HEK293 (cell line): ENCODE measurements around the gene LYZL6.

ENCODE experiments used
- SALL2 ChIP-seq: fragments of 450-650 bp; formaldehyde crosslinking; IDR thresholded peaks from 2 replicates; pipeline ENCODE4 v1.5.0; 2017; ENCODE audit warnings: missing biosample characterization, mild to moderate bottlenecking, missing genetic modification characterization, borderline replicate concordance
- SCRT1 ChIP-seq: fragments of 450-650 bp; formaldehyde crosslinking; IDR thresholded peaks from 2 replicates; pipeline ENCODE4 v1.5.1; 2016; ENCODE audit warnings: missing biosample characterization, missing genetic modification characterization, borderline replicate concordance
- SCRT2 ChIP-seq: fragments of 450-650 bp; formaldehyde crosslinking; IDR thresholded peaks from 2 replicates; pipeline ENCODE4 v1.5.1; 2016; ENCODE audit warnings: missing biosample characterization, missing genetic modification characterization
- TRIM28 ChIP-seq: IDR thresholded peaks from 2 replicates; pipeline ENCODE4 v1.6.1; 2011; ENCODE audit warnings: low read length, control low read depth, borderline replicate concordance
- TSHZ1 ChIP-seq: fragments of 450-650 bp; formaldehyde crosslinking; IDR thresholded peaks from 2 replicates; pipeline ENCODE4 v1.5.1; 2016; ENCODE audit warnings: missing biosample characterization, missing genetic modification characterization, borderline replicate concordance
- WT1 ChIP-seq: fragments of 450-650 bp; formaldehyde crosslinking; IDR thresholded peaks from 2 replicates; pipeline ENCODE4 v1.5.1; 2016; ENCODE audit warnings: missing biosample characterization, missing genetic modification characterization
- YY1 ChIP-seq: fragments of 450-650 bp; formaldehyde crosslinking; IDR thresholded peaks from 2 replicates; pipeline ENCODE4 v1.5.1; 2018; ENCODE audit warnings: missing biosample characterization, missing genetic modification characterization
- ZBTB21 ChIP-seq: fragments of 450-650 bp; formaldehyde crosslinking; IDR thresholded peaks from 2 replicates; pipeline ENCODE4 v1.5.1; 2017; ENCODE audit warnings: missing biosample characterization, missing genetic modification characterization
- ZNF146 ChIP-seq: fragments of 450-650 bp; formaldehyde crosslinking; IDR thresholded peaks from 2 replicates; pipeline ENCODE4 v1.5.1; 2016; ENCODE audit warnings: missing biosample characterization, missing genetic modification characterization
- ZNF221 ChIP-seq: fragments of 450-650 bp; formaldehyde crosslinking; IDR thresholded peaks from 2 replicates; pipeline ENCODE4 v1.5.1; 2017; ENCODE audit warnings: missing biosample characterization, missing genetic modification characterization, borderline replicate concordance
- ZNF302 ChIP-seq: fragments of 450-650 bp; formaldehyde crosslinking; IDR thresholded peaks from 2 replicates; pipeline ENCODE4 v1.5.1; 2016; ENCODE audit warnings: missing biosample characterization, missing genetic modification characterization, low read depth
- ZNF362 ChIP-seq: fragments of 450-650 bp; formaldehyde crosslinking; IDR thresholded peaks from 2 replicates; pipeline ENCODE4 v1.5.1; 2016; ENCODE audit warnings: missing biosample characterization, missing genetic modification characterization
- ZNF501 ChIP-seq: fragments of 450-650 bp; formaldehyde crosslinking; IDR thresholded peaks from 2 replicates; pipeline ENCODE4 v1.5.1; 2016; ENCODE audit warnings: missing biosample characterization, missing genetic modification characterization
- ZNF529 ChIP-seq: fragments of 450-650 bp; formaldehyde crosslinking; IDR thresholded peaks from 2 replicates; pipeline ENCODE4 v1.5.1; 2017; ENCODE audit warnings: missing genetic modification characterization, missing biosample characterization; ENCODE audit not compliant: insufficient replicate concordance
- ZNF555 ChIP-seq: fragments of 450-650 bp; formaldehyde crosslinking; conservative IDR thresholded peaks from 2 replicates; pipeline ENCODE4 v1.5.1; 2017; ENCODE audit warnings: missing biosample characterization, mild to moderate bottlenecking, missing genetic modification characterization, inconsistent platforms
- ZNF600 ChIP-seq: fragments of 450-650 bp; formaldehyde crosslinking; IDR thresholded peaks from 2 replicates; pipeline ENCODE4 v1.5.1; 2016; ENCODE audit warnings: missing biosample characterization, missing genetic modification characterization
- ZNF664 ChIP-seq: fragments of 450-650 bp; formaldehyde crosslinking; IDR thresholded peaks from 2 replicates; pipeline ENCODE4 v1.5.1; 2016; ENCODE audit warnings: missing biosample characterization, missing genetic modification characterization
- ZNF777 ChIP-seq: fragments of 450-650 bp; formaldehyde crosslinking; IDR thresholded peaks from 2 replicates; pipeline ENCODE4 v1.5.1; 2017; ENCODE audit warnings: missing biosample characterization, missing genetic modification characterization, borderline replicate concordance
- TF ChIP-seq, protein P1 (sequence below): fragments of 450-650 bp; formaldehyde crosslinking; conservative IDR thresholded peaks from 2 replicates; pipeline ENCODE4 v1.5.1; 2016; ENCODE audit warnings: low read depth, missing biosample characterization, missing genetic modification characterization

LYZL6 gene

DNA sequence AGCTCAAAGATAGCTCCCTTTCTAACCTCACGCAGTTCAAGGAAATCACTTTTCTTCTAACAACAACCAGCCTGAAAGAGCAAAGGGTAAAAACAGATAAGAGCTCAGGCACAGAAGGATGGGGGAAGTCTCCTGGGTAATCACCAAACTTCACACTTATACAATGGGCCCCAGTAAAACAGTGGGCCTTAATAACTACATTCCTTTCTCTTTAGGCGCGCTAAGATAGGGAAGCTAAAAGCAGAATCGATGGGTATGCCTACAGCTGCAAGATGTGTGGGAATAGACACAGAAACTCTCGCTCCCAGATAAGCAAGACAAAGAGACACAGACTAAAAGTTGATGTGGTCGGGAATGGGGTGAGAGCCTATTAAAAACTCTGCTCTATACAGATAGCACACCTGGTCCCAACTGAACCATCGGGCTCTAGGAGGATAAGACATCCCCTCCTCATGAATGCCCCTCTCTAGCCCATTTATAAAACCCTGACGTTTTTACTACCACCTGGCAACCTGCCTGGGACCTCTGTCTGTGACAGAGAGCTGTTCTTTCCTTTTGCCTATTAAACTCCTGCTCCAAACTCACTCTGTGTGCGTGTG lies 826 bp downstream of the LYZL6 start (continued):
- TF ChIP-seq SCRT1 (tag by site-specific recombination) (no peak), ZNF664 (no peak), TSHZ1 (tag by site-specific recombination) (no peak), ZNF501 (tag by site-specific recombination) (no peak), ZNF600 (tag by site-specific recombination) (peak; percentile 56), SCRT2 (tag by site-specific recombination) (no peak), ZNF777 (tag by site-specific recombination) (no peak), ZNF302 (no peak), TRIM28 (0 out of 2 replicates have a peak, but pooled peaks have one; percentile 14), ZBTB21 (no peak), ZNF221 (tag by site-specific recombination) (no peak), ZNF529 (tag by site-specific recombination) (no peak), SALL2 (tag by site-specific recombination) (no peak), ZNF362 (tag by site-specific recombination) (no peak), WT1 (tag by site-specific recombination) (no peak), ZNF146 (tag by site-specific recombination) (no peak), YY1 (tag by site-specific recombination) (no peak), ZNF555 (tag by site-specific recombination) (no peak)
- TF ChIP-seq, protein P1, sequence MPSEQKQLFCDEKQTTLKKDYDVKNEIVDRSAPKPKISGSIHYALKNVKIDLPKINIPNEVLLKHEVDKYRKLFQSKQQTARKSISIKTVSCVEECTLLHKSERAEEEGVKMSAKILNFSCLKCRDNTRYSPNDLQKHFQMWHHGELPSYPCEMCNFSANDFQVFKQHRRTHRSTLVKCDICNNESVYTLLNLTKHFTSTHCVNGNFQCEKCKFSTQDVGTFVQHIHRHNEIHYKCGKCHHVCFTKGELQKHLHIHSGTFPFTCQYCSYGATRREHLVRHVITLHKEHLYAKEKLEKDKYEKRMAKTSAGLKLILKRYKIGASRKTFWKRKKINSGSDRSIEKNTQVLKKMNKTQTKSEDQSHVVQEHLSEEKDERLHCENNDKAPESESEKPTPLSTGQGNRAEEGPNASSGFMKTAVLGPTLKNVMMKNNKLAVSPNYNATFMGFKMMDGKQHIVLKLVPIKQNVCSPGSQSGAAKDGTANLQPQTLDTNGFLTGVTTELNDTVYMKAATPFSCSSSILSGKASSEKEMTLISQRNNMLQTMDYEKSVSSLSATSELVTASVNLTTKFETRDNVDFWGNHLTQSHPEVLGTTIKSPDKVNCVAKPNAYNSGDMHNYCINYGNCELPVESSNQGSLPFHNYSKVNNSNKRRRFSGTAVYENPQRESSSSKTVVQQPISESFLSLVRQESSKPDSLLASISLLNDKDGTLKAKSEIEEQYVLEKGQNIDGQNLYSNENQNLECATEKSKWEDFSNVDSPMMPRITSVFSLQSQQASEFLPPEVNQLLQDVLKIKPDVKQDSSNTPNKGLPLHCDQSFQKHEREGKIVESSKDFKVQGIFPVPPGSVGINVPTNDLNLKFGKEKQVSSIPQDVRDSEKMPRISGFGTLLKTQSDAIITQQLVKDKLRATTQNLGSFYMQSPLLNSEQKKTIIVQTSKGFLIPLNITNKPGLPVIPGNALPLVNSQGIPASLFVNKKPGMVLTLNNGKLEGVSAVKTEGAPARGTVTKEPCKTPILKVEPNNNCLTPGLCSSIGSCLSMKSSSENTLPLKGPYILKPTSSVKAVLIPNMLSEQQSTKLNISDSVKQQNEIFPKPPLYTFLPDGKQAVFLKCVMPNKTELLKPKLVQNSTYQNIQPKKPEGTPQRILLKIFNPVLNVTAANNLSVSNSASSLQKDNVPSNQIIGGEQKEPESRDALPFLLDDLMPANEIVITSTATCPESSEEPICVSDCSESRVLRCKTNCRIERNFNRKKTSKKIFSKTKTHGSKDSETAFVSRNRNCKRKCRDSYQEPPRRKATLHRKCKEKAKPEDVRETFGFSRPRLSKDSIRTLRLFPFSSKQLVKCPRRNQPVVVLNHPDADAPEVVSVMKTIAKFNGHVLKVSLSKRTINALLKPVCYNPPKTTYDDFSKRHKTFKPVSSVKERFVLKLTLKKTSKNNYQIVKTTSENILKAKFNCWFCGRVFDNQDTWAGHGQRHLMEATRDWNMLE = no peak
